Peyer's patch (tissue), 4 donors: ENCODE measurements around the gene CCDC154. TPM values are rescaled to one million over a fixed set of nuclear protein-coding genes. Genes with fewer than 3 reads are reported as not detected.

ENCODE experiments used
- DNase-seq, 3 donors: peaks; one replicate each; pipeline ENCODE4 v3.0.0-alpha.2; 2017 to 2019
- H3K27ac ChIP-seq, 4 donors: fragments of 200-600 bp; sonication (generic); one replicate each; pipeline ENCODE4 v1.5.1; 2016 to 2019
- H3K27me3 ChIP-seq, 2 donors: fragments of 200-600 bp; sonication (generic); one replicate each; pipeline ENCODE4 v1.5.1; 2019
- H3K36me3 ChIP-seq, 3 donors: fragments of 200-600 bp; sonication (generic); one replicate each; pipeline ENCODE4 v1.5.1; 2016 to 2019
- H3K4me1 ChIP-seq, 4 donors: fragments of 200-600 bp; sonication (generic); one replicate each; pipeline ENCODE4 v1.5.1; 2016 to 2019
- H3K4me3 ChIP-seq, 4 donors: fragments of 200-600 bp; sonication (generic); 1 replicate in 3 of 4; 2 replicates in 1 of 4; pipeline ENCODE4 v1.5.1; 2016 to 2019; ENCODE audit warnings: mild to moderate bottlenecking in 1 of 4
- H3K9me3 ChIP-seq, 4 donors: fragments of 200-600 bp; sonication (generic); one replicate each; pipeline ENCODE4 v1.5.1; 2016 to 2019; ENCODE audit warnings: mild to moderate bottlenecking in 1 of 4
- CTCF ChIP-seq, 6 experiments: fragments of 450-650 bp in 4 of 6; fragments of 200-600 bp in 2 of 6; sonication (generic) in 1 of 6; IDR thresholded peaks; one replicate each; pipeline ENCODE4 v1.5.1; 2017 to 2019; ENCODE audit warnings: antibody characterized with exemption in 6 of 6, mild to moderate bottlenecking in 3 of 6, moderate library complexity in 1 of 6
- POLR2A ChIP-seq, 2 donors: fragments of 450-650 bp; IDR thresholded peaks; one replicate each; pipeline ENCODE4 v1.5.1; 2017; ENCODE audit warnings: antibody characterized with exemption in 2 of 2, mild to moderate bottlenecking in 2 of 2, moderate library complexity in 2 of 2
- total RNA-seq, 4 donors: library from RNA; depleted of rRNA; stranded (reverse); fragments of >200 nt; gene quantifications; one replicate each; pipeline ENCODE4 v1.1.0, GENCODE V29; 2016

Gene CCDC154
- total RNA-seq, 4 donors from 2014 or later = 0.47 to 23.1 (median 0.73) TPM

GRCh38 chr16:1387331-1387730 lies 57.0 kb downstream of the CCDC154 start:
- Histone ChIP-seq H3K9me3 (no peaks in the 10 kb centered on the region), H3K4me1 (no peaks in the 10 kb centered on the region), H3K27me3 (no peaks in the 10 kb centered on the region), H3K4me3 (no peak overlapping the region), H3K36me3 (peaks cover 0 to 69% (median 0%) of the 10 kb centered on the region in 3 donors), H3K27ac (no peak overlapping the region)
- TF ChIP-seq CTCF (IDR thresholded peaks at IDR 0.05) (no peak), POLR2A (IDR thresholded peaks at IDR 0.05) (no peak)
- DNase-seq = no peak

- no peak for DNase-seq
- Histone ChIP-seq H3K4me3 (no peak overlapping the region), H3K4me1 (no peaks in the 10 kb centered on the region), H3K36me3 (peaks cover 0 to 68% (median 0%) of the 10 kb centered on the region in 3 donors), H3K9me3 (no peaks in the 10 kb centered on the region), H3K27ac (no peak overlapping the region), H3K27me3 (no peaks in the 10 kb centered on the region)
- no peak for TF ChIP-seq CTCF (IDR thresholded peaks at IDR 0.05)
- no peak for TF ChIP-seq POLR2A (IDR thresholded peaks at IDR 0.05)
Observed at GRCh38 chr16:1385232-1385631, 59.1 kb downstream of the CCDC154 start.

Other genes with a start within 250 kb of the CCDC154 start
- 10 to 100 TPM; 16.4 to 44.6 (median 29.5) TPM for gene TPSG1, start 219.3 kb downstream of the CCDC154 start, total RNA-seq
- 10 to 100 TPM; 14.9 to 89.7 (median 50.4) TPM for gene TPSB2, start 214.4 kb downstream of the CCDC154 start, total RNA-seq
- gene TPSAB1, start 203.9 kb downstream of the CCDC154 start, total RNA-seq = 100 to 1,000 TPM in 1 of 4 donors, 10 to 100 TPM in 3; 23.8 to 130 (median 59.4) TPM
- gene TPSD1, start 188.5 kb downstream of the CCDC154 start, total RNA-seq = 10 to 100 TPM in 3 of 4 donors, not detected in 1; 10.3 to 61.1 (median 24.1) TPM
- gene UBE2I, start 134.9 kb downstream of the CCDC154 start, total RNA-seq = 100 to 1,000 TPM in 3 of 4 donors, 10 to 100 TPM in 1; 54.1 to 119 (median 107) TPM
- gene BAIAP3, start 110.9 kb downstream of the CCDC154 start, total RNA-seq = 100 to 1,000 TPM in 1 of 4 donors, 10 to 100 TPM in 3; 17.9 to 160 (median 29.0) TPM
- gene TSR3, start 92.7 kb downstream of the CCDC154 start, total RNA-seq = 10 to 100 TPM; 48.2 to 62.3 (median 53.6) TPM
- 10 to 100 TPM; 51.1 to 83.3 (median 65.0) TPM for gene GNPTG, start 92.6 kb downstream of the CCDC154 start, total RNA-seq
- gene UNKL, start 29.9 kb downstream of the CCDC154 start, total RNA-seq = 100 to 1,000 TPM in 1 of 4 donors, 10 to 100 TPM in 3; 10.9 to 113 (median 38.4) TPM
- gene UQCC4, start 23.8 kb downstream of the CCDC154 start, total RNA-seq = 10 to 100 TPM in 3 of 4 donors, 1 to 10 TPM in 1; 9.5 to 16.2 (median 13.3) TPM
- not detected for gene PERCC1, start 13.5 kb downstream of the CCDC154 start, total RNA-seq
- gene CLCN7, start 30.5 kb upstream of the CCDC154 start, total RNA-seq = 100 to 1,000 TPM in 2 of 4 donors, 10 to 100 TPM in 2; 95.1 to 194 (median 105) TPM
- gene PTX4, start 44.4 kb upstream of the CCDC154 start, total RNA-seq = not detected
- gene TELO2, start 48.8 kb upstream of the CCDC154 start, total RNA-seq = 100 to 1,000 TPM in 1 of 4 donors, 10 to 100 TPM in 3; 34.5 to 105 (median 82.4) TPM
- 10 to 100 TPM in 3 of 4 donors, 1 to 10 TPM in 1; 7.4 to 42.1 (median 11.6) TPM for gene TMEM204, start 89.1 kb upstream of the CCDC154 start, total RNA-seq
- gene IFT140, start 167.5 kb upstream of the CCDC154 start, total RNA-seq = 10 to 100 TPM in 3 of 4 donors, 1 to 10 TPM in 1; 7.5 to 21.6 (median 18.4) TPM
- 10 to 100 TPM; 16.5 to 37.1 (median 20.0) TPM for gene CRAMP1, start 167.8 kb upstream of the CCDC154 start, total RNA-seq
- gene JPT2, start 233.7 kb upstream of the CCDC154 start, total RNA-seq = 10 to 100 TPM; 22.7 to 32.3 (median 25.0) TPM